Erythroblast (primary cell): ENCODE measurements around the gene PEX12.
"Not testable (repeated sequence)": the region's sequence is repeated elsewhere in the genome, so short reads cannot be mapped to it uniquely, and the experiment has no call there.

Experiments
- DNase-seq, 2 experiments: peaks; one replicate each; lab custom pipeline; 2025; lab: John Stamatoyannopoulos, UW
- GATA1 ChIP-seq: IDR thresholded peaks from 2 replicates; pipeline ENCODE4 v1.6.1; 2011; ENCODE audit warnings: low read depth, mild to moderate bottlenecking, control low read depth, low read length, moderate library complexity
- POLR2A ChIP-seq: IDR thresholded peaks from 2 replicates; pipeline ENCODE4 v1.6.1; 2011; ENCODE audit warnings: mild to moderate bottlenecking, low read length

PEX12 gene

DNA sequence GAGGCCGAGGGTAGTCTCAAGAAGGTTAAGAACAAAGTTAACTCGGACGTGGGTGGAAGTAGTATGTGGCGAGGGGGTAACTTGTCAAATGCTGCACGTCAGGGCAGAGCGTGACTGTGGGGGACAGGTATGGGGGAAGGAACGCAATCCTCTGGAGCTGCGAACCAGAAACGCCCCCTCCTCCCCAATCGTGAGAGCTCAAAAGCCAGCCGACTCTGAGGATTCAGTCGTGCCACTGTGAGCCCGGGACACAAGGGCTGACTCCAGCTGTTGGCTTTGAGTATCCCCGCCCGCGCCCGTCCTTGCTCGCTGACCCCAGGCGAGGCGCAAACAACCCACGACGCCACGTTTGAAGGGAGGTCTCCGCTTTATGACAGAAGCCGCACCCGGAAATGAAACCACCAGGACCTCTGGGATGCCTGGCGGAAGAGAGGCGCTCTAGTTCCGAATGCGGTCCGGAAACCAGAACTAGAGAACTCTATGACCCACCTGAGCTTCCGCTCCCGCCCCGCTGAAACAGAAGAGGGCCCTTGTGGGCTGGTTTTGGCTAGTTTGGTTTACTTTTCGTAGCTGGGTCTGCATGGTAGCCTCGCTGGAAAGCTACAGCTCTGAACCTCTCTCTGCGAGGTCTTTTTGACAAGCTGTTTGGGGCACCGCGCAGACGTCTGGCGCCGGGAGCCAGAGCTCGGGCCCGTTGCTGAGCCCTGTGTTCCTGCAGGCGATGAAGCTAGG is at the start of gene PEX12:
PEX12 (minus strand) TSS at position 375 of the 732 bp plus-strand sequence. CDS start 550 bp downstream, outside the sequence.
- DNase-seq = peak; percentile 90 to 92
- TF ChIP-seq GATA1 (no peak), POLR2A (peak; percentile 97)

DNA sequence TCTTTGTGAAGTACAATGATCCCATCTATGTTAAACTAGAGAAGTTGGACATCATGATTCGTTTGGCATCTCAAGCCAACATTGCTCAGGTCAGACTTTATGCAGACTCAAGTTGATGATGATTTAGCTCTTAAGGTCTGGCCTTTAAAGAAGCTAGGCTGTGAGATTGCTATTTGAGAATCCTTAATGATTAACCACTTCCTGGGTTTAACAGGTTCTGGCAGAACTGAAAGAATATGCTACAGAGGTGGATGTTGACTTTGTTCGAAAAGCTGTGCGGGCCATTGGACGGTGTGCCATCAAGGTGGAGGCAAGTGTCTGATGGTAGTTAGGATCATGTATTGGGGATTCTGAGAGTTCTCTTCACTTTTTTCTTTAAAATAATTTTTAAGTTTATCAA is 49.0 kb upstream of the PEX12 start:
- no peak for DNase-seq
- TF ChIP-seq POLR2A = no peak
- no peak for TF ChIP-seq GATA1

DNA sequence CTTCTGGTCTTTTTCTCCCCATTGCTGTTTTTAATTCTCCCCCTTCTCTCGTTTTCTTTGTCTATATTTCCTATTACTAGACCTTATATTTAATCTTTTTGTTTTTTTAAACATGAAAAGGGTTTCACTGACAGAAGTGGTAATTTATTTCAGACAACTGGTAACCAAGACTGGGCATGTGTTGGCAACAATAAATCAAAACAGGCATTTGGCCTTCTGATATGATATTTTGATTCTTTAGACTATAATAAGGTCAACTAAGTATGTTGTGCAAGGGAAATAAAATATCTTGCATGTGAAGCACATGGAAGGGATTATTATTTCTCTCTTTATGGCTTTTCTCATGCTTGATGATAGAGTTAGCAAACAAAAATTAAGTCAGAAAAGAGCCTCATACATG is 43.4 kb upstream of the PEX12 start:
- no peak for DNase-seq
- TF ChIP-seq POLR2A (no peak), GATA1 (no peak)

DNA sequence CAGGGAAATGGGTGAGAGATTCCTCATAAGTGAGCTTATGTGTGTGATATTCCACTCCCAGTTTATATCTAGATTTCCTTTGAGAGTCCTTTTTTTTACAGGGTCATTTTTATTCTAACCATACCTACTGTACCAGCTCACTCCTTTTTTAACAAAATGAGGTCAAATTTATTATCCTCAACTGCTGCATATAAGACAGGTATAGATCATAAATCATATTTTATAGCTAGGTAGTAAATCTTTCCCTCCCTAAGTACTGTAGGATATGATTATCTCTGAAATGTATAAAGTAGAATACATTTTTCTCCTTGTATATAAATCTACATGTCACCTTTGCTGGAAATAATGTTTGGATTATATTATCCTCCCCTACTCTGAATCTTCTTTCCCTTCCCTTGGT is 40.3 kb upstream of the PEX12 start:
- no peak for TF ChIP-seq GATA1
- no peak for TF ChIP-seq POLR2A
- DNase-seq = no peak

DNA sequence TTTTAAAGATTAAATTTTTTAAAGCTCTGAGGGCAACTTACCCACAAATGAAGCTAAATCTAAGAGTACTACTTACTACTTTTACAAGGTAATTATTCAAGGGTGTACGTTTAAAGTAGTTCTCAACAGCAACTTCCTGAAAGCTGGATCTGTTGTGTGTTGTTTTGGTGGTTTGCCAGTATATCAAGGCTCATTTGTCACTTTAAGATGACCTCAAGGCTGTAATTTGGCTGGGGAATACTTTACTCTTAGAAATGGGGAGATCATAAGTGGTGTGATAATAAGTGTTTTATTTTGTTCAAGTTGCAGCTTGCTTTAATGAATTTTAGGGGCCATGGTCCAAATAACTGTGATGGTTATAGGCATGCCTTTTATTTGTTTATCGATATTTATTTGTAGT is 39.1 kb upstream of the PEX12 start:
- TF ChIP-seq POLR2A (no peak), GATA1 (no peak)
- DNase-seq = no peak

DNA sequence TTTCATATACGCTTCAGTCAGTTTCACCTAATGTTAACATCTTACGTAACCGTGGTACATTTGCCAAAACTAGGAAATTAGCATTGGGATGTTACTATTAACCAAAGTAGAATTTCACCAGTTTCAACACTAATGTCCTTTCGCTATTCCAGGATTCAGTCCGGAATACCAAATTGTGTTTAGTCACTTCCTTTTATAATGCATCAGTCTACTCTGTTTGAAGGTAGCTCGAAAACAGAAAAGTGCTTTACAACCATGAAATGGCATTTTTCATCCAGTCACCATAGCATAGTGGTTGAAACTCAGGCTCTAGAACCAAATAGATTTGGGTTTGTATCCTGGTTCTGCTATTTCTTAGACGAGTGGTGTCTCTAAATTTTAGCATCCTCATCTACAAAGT is 38.2 kb upstream of the PEX12 start:
- no peak for TF ChIP-seq GATA1
- no peak for TF ChIP-seq POLR2A
- peak; percentile 4 to 31 for DNase-seq

DNA sequence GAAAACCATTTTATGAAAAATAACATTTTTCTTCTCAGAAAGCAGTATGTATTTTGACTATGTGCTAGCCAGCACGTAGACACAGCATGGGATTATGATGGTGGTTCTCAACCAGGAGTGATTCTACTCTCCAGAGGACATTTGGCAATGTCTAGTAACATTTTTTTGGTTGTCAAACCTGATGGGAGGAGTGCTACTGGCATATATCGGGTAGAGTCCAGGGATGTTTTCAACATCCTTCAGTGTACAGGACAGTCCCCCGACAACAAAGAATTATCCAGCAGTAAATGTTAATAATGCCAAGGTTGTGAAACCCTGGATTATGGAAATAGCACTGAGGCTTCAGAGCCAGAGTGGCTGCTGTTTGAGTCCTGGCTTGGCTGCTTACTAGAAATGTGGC is 36.4 kb upstream of the PEX12 start:
- no peak for TF ChIP-seq GATA1
- no peak for TF ChIP-seq POLR2A
- DNase-seq = no peak

DNA sequence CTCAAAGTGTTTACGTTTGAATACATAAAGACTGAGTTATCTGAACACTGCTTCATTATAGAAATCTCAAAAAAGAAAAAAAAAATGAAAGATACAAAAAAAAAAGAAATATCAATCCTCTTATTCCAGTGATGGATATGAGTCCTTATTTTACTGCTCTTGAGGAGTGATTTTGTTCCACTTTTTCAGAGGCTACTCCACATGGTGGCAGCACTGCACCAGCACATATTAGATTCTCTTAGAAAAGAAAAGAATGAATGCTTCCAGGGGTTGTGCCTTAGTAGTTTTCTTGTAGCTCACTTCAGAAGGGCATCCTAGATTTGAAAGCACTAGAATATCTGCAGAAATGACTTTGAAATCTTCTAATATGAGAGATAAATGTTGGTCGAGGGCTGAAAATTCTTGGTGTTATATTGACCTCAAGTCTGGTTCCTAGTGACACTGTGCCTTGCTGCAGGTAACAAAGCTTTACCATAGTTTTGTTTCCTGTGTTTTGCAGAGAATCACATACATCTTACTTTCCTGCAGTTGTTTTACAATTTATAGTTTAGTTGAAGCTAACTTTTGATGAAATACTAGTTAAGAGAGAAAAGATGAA is 34.7 kb upstream of the PEX12 start:
- no peak for TF ChIP-seq GATA1
- TF ChIP-seq POLR2A = no peak
- peak; percentile 59 to 73 for DNase-seq

DNA sequence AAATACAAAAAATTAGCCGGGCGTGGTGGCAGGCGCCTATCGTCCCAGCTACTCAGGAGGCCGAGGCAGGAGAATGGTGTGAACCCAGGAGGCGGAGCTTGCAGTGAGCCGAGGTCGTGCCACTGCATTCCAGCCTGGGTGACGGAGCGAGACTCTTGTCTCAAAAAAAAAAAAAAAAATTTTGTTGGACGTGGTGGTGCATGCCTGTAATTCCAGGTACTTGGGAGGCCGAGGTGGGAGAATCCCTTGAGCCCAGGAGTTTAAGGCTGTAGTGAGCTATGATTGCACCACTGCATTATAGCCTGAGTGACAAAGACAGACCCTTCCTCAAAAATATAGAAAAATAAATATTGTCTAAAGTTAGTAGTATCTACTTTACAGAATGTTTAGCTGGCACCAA is 32.4 kb upstream of the PEX12 start:
- DNase-seq = not testable (repeated sequence)

DNA sequence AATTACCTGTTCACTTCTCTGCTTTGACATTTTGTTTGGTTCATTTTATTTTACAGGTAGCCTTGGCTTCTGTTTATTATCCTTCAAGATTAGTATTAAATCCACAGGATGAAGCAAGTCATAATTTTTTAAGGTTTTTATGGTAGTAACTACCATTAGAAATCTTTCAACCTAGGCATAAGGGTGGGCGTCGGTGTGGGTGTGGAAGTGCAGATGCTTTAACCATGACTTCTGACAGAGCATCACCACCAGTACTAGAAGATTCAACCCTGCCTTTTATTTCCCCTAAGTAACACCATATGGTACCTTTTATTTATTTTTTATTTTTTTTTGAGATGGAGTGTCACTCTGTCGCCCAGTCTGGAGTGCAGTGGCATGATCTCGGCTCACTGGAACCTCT is 31.5 kb upstream of the PEX12 start:
- DNase-seq = no peak

DNA sequence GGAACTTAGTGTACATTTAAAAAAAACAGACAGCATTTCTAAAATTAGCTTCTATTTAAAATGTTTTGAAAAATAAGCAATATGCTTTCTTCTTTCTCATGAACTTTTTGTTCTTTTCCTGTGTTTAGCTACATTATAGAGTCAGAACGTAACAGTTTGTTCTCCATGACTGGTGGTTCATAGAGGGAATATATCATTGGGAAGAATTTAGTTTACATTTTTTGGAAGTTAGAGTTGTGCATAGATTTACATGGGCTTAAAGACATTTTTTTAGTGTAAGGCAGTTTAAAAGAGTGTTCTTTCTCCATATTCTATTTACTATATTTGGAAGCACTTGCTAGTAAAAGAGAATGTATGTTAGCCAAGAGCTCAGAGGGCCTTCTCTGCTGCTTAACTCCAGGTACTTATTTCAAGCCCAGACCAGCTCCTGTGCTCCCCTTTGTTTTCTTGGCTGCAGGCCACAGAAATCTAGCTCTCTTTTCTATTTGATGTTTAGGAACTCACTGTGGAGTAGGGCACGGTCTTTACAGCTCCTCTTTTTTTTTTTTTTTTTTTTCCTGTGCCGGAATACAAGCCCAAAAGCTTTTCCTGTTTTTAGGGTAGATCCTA is 29.0 kb upstream of the PEX12 start:
- no peak for TF ChIP-seq POLR2A
- no peak for TF ChIP-seq GATA1
- no peak for DNase-seq

More for the DNA sequence above, 31.5 kb upstream of the PEX12 start:
- TF ChIP-seq POLR2A (no peak), GATA1 (no peak)

DNA sequence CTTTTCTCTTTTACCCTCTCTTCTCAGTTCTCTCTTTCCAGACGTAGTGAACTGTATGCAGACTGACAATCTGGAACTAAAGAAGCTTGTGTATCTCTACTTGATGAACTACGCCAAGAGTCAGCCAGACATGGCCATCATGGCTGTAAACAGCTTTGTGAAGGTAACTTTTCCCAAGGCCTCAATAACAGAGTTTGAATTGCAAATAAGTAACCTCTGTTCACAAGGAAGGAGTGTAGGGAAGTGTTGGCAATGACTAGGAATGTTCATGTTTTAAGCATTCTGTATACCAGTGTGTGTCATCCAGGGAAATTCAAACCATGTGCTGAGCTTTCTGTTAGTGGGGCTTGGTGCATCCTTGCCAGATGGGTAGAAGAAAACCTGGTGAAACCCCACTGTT is 27.3 kb upstream of the PEX12 start:
- DNase-seq = no peak
- TF ChIP-seq POLR2A (no peak), GATA1 (no peak)

DNA sequence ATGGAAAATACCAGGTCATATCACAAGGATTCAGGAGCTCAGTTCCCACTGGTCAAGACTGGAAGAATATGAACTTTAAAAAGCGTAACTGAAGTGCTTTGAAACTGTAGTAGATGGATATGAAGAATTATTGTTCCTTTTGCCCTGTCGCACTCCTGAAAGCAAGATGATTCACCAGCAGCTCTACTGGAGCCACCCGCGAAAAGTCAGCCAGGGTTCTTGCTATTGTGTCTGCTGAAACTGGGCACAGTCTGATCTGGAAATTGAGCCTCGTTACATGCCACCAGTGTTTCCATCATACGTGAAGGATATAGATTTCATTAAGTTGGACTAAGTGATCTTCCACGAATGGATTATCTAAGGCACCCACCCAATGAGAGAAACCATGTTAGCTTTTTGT is 25.3 kb upstream of the PEX12 start:
- TF ChIP-seq POLR2A = no peak
- no peak for TF ChIP-seq GATA1
- no peak for DNase-seq

DNA sequence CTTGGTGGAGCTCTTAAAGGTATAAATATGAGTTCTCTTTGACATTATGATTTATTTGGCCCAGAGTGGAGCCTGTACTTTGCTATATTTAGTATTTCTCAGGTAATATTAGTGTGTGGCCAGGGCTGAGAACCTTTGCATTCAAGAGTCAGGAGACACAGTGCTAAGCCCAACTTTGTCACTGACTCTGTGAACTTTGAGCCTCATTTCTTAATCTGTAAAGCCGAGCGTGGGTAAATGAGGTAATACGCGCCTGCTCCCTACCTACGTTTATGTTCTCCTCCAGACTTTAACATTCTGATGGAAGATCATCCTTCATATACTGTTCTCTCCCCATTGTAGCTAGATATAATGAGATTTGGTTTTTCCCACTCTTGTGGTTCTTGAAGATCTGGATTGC is 19.2 kb upstream of the PEX12 start:
- DNase-seq = no peak
- TF ChIP-seq POLR2A = no peak
- TF ChIP-seq GATA1 = no peak
